Gastrocnemius medialis (tissue), 4 donors: ENCODE data around the gene CTSE.

Experiments
- POLR2A ChIP-seq, 2 donors: fragments of 450-650 bp; IDR thresholded peaks; one replicate each; pipeline ENCODE4 v1.6.1; 2017; ENCODE audit warnings: antibody characterized with exemption in 2 of 2, mild to moderate bottlenecking in 2 of 2, moderate library complexity in 2 of 2
- TF ChIP-seq, protein P1 (sequence below), 5 experiments: fragments of 450-650 bp in 3 of 5; fragments of 200-600 bp in 2 of 5; sonication (generic) in 2 of 5; IDR thresholded peaks in 4 of 5; conservative IDR thresholded peaks in 1 of 5; 1 replicate in 4 of 5; 2 replicates in 1 of 5; pipeline ENCODE4 v1.5.1; 2016 to 2019; ENCODE audit warnings: antibody characterized with exemption in 5 of 5, mild to moderate bottlenecking in 3 of 5, moderate library complexity in 3 of 5

- TF ChIP-seq, protein P1, sequence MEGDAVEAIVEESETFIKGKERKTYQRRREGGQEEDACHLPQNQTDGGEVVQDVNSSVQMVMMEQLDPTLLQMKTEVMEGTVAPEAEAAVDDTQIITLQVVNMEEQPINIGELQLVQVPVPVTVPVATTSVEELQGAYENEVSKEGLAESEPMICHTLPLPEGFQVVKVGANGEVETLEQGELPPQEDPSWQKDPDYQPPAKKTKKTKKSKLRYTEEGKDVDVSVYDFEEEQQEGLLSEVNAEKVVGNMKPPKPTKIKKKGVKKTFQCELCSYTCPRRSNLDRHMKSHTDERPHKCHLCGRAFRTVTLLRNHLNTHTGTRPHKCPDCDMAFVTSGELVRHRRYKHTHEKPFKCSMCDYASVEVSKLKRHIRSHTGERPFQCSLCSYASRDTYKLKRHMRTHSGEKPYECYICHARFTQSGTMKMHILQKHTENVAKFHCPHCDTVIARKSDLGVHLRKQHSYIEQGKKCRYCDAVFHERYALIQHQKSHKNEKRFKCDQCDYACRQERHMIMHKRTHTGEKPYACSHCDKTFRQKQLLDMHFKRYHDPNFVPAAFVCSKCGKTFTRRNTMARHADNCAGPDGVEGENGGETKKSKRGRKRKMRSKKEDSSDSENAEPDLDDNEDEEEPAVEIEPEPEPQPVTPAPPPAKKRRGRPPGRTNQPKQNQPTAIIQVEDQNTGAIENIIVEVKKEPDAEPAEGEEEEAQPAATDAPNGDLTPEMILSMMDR (IDR thresholded peaks at IDR 0.05 in 4 of 5, conservative IDR thresholded peaks at IDR 0.05 in 1 of 5): no peak
- TF ChIP-seq POLR2A (IDR thresholded peaks at IDR 0.05): no peak
Measured at GRCh38 chr1:206022766-206023165, 929 bp downstream of the CTSE start.
